A673 (cell line): ENCODE measurements around the gene WDR37. TPM values are rescaled to one million over a fixed set of nuclear protein-coding genes. Genes with fewer than 3 reads are reported as not detected.

ENCODE experiments used
- BruUV-seq: library from RNA; stranded (reverse); fragments of 400-500 nt; replicated peaks from 2 replicates; lab custom pipeline; 2021; lab: Mats Ljungman, UMichigan
- CTCF ChIA-PET: fragments of 300-600 bp; sonication (Branson Sonifier 250); formaldehyde crosslinking; loops from one replicate; lab custom pipeline; 2022; ENCODE audit warnings: antibody characterized with exemption; lab: Charles Lee
- POLR2A ChIA-PET: fragments of 300-600 bp; sonication (Branson Sonifier 250); formaldehyde crosslinking; loops from one replicate; lab custom pipeline; 2022; ENCODE audit warnings: antibody characterized with exemption; ENCODE audit not compliant: low non-redundant PET; lab: Charles Lee
- DNase-seq: peaks from one replicate; pipeline ENCODE4 v3.0.0-alpha.2; 2015; ENCODE audit warnings: low spot score
- H3K27ac ChIP-seq: fragments of 200-600 bp; sonication (generic); 2 replicates; pipeline ENCODE4 v1.5.1; 2016; ENCODE audit warnings: mixed run types, low read depth, mild to moderate bottlenecking, mixed read lengths, antibody characterized with exemption, low read length; ENCODE audit not compliant: poor library complexity, severe bottlenecking
- H3K27me3 ChIP-seq: fragments of 200-600 bp; sonication (generic); replicated peaks from 2 replicates; pipeline ENCODE4 v1.6.1; 2017; ENCODE audit warnings: mixed run types, low read depth, mild to moderate bottlenecking, mixed read lengths, antibody characterized with exemption, low read length; ENCODE audit not compliant: insufficient read depth, poor library complexity
- H3K36me3 ChIP-seq: fragments of 200-600 bp; sonication (generic); 2 replicates; pipeline ENCODE4 v1.6.1; 2016; ENCODE audit warnings: mixed run types, mild to moderate bottlenecking, mixed read lengths, antibody characterized with exemption, low read length; ENCODE audit not compliant: insufficient read depth, poor library complexity, severe bottlenecking
- H3K4me1 ChIP-seq: fragments of 200-600 bp; sonication (generic); 2 replicates; pipeline ENCODE4 v1.6.1; 2017; ENCODE audit warnings: mixed run types, mild to moderate bottlenecking, mixed read lengths, antibody characterized with exemption, low read length; ENCODE audit not compliant: insufficient read depth, poor library complexity, severe bottlenecking
- H3K4me3 ChIP-seq: fragments of 200-600 bp; sonication (generic); 2 replicates; pipeline ENCODE4 v1.5.1; 2016; ENCODE audit warnings: low read depth, mixed run types, mild to moderate bottlenecking, mixed read lengths, low read length; ENCODE audit not compliant: poor library complexity, severe bottlenecking
- H3K9me3 ChIP-seq: fragments of 200-600 bp; sonication (generic); 2 replicates; pipeline ENCODE4 v1.6.1; 2016; ENCODE audit warnings: mixed run types, low read depth, mild to moderate bottlenecking, mixed read lengths, antibody characterized with exemption, low read length; ENCODE audit not compliant: poor library complexity, severe bottlenecking
- CTCF ChIP-seq: fragments of 300-800, 200-600 bp; sonication (generic); conservative IDR thresholded peaks from 2 replicates; pipeline ENCODE4 v1.5.1; 2017; ENCODE audit warnings: low read depth, mild to moderate bottlenecking, antibody characterized with exemption, low read length, moderate library complexity, mixed read lengths
- EZH2 ChIP-seq: fragments of 200-600 bp; sonication (generic); IDR thresholded peaks from 2 replicates; pipeline ENCODE4 v1.6.1; 2017; ENCODE audit warnings: borderline replicate concordance, low read depth, mild to moderate bottlenecking, mixed read lengths, antibody characterized with exemption, low read length; ENCODE audit not compliant: poor library complexity, severe bottlenecking
- intact Hi-C: fragments of 100-400 bp; cut with micrococcal nuclease; formaldehyde crosslinking; loops from one replicate; pipeline ENCODE4 v1.10.0; 2022; ENCODE audit not compliant: unreplicated experiment
- total RNA-seq: library from RNA; stranded (reverse); gene quantifications from 2 replicates; pipeline ENCODE4 v1.2.3, GENCODE V29; 2021

WDR37 gene
- total RNA-seq, 1 experiment from 2014 or later = 12.6 TPM

- Histone ChIP-seq H3K27ac (no peak overlapping the region), H3K9me3 (no peaks in the 10 kb centered on the region), H3K4me1 (no peaks in the 10 kb centered on the region), H3K4me3 (no peak overlapping the region), H3K36me3 (peaks cover 13% of the 10 kb centered on the region), H3K27me3 (no peaks in the 10 kb centered on the region)
- DNase-seq = no peak
- POLR2A ChIA-PET = no interaction called here
- CTCF ChIA-PET = no interaction called here
- TF ChIP-seq CTCF (no peak), EZH2 (no peak)
- intact Hi-C loops = no loop called here
- no TSS peak for BruUV-seq
Observed at GRCh38 chr10:1094112-1095057, 38.2 kb downstream of the WDR37 start.

DNA sequence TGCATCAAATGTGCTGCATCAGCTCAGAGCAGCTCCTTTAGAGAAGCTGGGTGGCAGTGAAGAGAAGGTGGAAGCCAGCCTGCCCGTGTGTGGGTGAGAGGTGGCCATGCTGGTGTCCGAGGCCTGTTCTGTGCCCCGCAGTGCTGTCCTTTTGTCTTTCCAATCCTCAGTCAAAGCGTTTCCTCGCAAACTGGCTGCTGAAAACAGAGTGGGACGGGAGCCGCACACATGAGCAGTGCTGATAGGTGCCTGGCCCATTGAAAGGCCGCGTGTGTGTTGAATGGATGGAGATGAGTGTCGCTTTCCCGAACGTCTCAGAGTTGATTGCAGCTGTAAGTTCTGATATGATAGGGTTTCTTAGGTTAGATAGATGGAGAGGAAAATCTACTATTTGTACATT, 39.3 kb downstream of the WDR37 start:
- no peak for DNase-seq
- H3K4me3 ChIP-seq = no peak overlapping the region
- POLR2A ChIA-PET = no interaction called here
- no peaks in the 10 kb centered on the region for H3K9me3 ChIP-seq
- TF ChIP-seq CTCF = no peak
- TF ChIP-seq EZH2 = no peak
- peaks cover 13% of the 10 kb centered on the region for H3K36me3 ChIP-seq
- CTCF ChIA-PET = no interaction called here
- H3K4me1 ChIP-seq = no peaks in the 10 kb centered on the region
- H3K27me3 ChIP-seq = no peaks in the 10 kb centered on the region
- no peak overlapping the region for H3K27ac ChIP-seq
- BruUV-seq = no TSS peak
- intact Hi-C loops = no loop called here

- Histone ChIP-seq H3K4me3 (no peak overlapping the region), H3K27me3 (no peaks in the 10 kb centered on the region), H3K36me3 (peaks cover 13% of the 10 kb centered on the region), H3K4me1 (no peaks in the 10 kb centered on the region), H3K9me3 (no peaks in the 10 kb centered on the region), H3K27ac (no peak overlapping the region)
- ChIA-PET POLR2A (no interaction called here), CTCF (no interaction called here)
- no TSS peak for BruUV-seq
- DNase-seq = no peak
- intact Hi-C loops = no loop called here
- no peak for TF ChIP-seq EZH2
Observed at GRCh38 chr10:1096287-1096889, 40.2 kb downstream of the WDR37 start.
